HG02798 (cell line): ENCODE measurements around the gene ARFIP1.
"Not testable (repeated sequence)": the region's sequence is repeated elsewhere in the genome, so short reads cannot be mapped to it uniquely, and the experiment has no call there.

ENCODE experiments used
- ATAC-seq: cut with Tn5 transposase; IDR thresholded peaks from one replicate; pipeline ENCODE4 v1.9.1; 2021; ENCODE audit warnings: mild to moderate bottlenecking; ENCODE audit not compliant: unreplicated experiment, poor library complexity

The ARFIP1 gene

GRCh38 chr4:152886201-152886600 lies 106.4 kb downstream of the ARFIP1 start:
- ATAC-seq = no peak

DNA sequence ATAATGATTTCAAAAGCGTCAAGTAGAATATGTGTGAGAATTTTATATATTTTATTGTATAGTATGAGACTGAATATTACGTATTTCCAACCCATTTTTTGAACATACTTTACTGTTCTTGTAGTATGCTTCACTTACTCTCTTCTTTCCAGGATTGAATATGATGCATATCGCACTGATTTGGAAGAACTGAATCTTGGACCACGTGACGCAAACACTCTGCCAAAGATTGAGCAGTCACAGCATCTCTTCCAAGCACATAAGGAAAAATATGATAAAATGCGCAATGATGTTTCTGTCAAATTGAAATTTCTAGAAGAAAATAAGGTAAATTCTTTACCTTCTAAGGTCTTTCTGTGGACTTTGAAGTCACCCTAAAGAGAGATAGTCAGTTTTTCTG lies 108.2 kb downstream of the ARFIP1 start:
- ATAC-seq = no peak

- ATAC-seq = no peak
These were observed 113.2 kb downstream of the ARFIP1 start for GRCh38 chr4:152892974-152893373.

- ATAC-seq = no peak
These were observed 114.9 kb downstream of the ARFIP1 start for GRCh38 chr4:152894673-152895072.

DNA sequence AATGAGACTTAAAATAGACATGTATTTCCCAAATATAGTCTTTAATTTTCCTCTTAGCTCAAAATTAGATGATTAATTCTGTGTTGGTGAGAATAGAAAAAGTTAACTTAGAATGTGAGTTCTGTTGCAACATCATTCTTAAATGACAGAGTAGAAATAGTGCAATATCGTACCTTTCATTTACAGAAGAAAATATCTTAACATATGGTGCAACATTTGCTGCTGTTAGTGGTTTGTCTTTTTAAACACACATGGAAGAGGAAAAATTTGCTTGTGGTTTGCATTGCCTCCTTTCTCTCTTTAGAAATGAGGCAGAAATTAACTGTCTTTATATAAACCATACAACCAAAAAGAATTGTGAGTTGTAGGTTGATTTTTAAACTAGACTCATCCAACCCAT lies 117.1 kb downstream of the ARFIP1 start:
- no peak for ATAC-seq

- ATAC-seq = not testable (repeated sequence)
These were observed 118.4 kb downstream of the ARFIP1 start for GRCh38 chr4:152898133-152898532.

DNA sequence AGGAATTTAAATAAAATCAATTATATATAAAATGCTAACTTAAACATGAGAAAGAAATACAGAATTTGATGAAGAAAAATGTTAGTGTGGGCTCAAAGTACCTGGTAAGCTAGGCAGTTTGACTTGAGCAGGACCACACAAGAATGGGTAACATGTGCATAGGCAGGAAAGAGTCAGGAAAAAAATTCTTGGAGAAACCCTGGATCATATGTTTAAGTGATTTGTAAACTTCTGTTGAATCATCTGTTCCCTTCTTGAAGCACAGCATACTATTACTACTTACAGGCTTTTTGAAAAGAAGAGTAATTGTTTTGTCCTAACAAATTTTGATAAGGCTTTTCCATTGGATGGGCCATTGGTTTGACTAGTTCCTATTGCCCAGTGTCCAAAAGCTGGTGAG lies 118.9 kb downstream of the ARFIP1 start:
- ATAC-seq = no peak

DNA sequence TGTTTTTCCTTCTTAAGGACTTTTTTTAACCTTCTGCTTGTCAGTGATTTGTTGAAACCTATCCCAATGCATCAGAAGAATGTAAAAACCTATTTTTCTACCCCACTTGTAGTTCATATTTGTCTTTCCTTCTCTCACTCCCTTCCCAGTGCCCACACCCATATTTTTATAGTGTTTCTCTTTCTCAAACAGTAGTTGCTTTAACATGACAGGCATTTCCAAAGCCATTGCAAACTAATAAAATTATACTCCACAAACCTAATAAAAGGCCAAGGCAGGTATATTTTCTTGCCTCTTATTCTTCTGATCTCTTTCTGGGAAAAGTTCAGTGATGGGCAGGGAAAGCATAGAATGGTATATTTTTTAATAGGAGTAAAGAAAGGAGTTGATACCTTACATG lies 120.6 kb downstream of the ARFIP1 start:
- ATAC-seq = no peak

DNA sequence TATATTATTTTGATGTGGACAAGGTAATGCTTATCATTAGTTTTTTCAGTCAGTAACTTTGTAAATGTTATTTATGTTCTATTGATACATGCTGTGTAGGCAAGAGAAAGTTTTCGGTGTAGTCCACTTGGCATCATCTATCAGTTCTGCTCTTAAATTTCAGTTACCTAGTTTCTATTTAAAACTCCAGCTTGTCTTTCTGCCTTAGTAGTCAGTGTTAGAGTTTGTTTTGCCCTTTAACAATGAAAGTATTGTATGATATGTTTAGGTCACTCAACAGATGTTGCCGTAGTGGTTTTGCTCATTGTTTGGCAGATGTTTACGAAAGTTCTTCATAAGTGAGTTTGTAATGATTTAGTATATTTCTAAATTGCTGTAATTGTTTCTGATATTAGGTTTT lies 121.5 kb downstream of the ARFIP1 start:
- ATAC-seq = no peak

DNA sequence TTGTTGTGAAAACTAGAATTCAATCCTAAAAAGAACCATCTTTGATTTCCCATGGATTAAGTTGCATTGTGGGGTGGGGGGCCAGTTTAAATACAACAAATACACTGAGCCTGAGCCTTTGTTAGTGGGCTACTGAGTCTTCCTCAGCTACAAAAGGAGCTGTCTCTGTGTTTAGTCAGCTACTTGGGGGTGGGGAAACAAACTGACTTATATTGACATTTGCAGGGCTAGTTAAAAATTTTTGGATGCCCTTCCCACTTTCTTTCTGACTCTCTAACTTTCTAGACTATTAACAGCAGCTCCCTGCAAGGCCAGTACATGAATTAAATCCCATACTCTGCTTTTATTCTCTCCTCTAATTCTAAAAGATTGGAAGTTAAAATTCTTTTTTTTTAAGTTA lies 123.9 kb downstream of the ARFIP1 start:
- no peak for ATAC-seq

- ATAC-seq = no peak
These were observed 130.1 kb downstream of the ARFIP1 start for GRCh38 chr4:152909901-152910300.

- no peak for ATAC-seq
These were observed 130.8 kb downstream of the ARFIP1 start for GRCh38 chr4:152910521-152910920.

DNA sequence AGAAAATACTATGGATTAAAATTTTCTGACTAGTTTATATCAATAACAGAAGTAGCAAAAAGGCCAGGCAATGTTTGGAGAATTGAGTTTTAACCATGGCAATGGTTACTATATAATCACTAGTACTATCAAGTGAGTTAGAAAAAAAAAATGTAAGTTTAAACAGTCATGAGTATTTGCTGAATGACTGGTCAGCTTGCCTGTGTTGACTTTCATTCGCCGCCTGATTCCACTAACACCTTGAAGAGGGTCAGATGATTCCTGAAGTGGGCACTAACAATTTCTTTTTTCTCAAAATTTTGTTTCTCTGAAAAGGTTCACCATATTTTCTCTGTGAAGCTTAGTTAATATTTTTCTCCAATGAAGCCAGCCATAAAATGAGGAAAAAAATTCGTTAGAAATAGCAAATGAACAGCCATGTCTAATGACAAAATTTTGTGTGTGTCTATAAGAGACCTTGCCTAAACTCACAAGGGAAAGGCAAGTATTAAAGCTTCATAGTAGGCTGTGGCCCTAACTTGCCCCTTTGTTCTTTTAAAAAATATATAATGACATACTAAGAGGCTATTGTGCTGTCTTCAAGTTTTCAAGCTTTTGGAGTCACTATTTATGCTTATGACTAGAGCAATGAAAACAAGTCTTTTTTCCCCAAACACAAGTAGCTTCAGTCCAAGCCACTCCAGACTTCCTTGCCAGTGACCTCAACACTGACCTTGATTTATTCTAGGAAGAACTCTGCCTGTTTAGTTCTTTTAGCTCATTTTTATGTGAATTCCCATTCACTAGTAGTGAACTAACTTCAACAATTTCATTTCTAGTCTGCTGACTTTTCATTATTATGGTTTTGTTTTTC lies 138.0 kb downstream of the ARFIP1 start:
- ATAC-seq = no peak

DNA sequence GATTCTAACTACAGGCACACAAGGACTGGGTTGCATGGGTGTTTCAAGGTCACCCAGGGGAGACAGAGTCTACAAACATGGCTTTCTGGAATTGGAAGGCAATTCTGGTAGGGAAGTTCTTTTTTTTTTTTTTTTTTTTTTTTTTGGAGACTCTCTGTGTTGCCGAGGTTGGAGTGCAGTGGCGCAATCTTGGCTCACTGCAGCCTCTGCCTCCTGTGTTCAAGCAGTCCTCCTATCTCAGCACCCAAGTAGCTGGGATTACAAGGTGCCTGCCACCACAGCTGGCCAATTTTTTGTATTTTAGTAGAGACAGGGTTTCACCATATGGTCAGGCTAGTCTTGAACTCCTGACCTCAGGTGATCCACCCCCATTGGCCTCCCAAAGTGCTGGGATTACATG lies 140.1 kb downstream of the ARFIP1 start:
- no peak for ATAC-seq

DNA sequence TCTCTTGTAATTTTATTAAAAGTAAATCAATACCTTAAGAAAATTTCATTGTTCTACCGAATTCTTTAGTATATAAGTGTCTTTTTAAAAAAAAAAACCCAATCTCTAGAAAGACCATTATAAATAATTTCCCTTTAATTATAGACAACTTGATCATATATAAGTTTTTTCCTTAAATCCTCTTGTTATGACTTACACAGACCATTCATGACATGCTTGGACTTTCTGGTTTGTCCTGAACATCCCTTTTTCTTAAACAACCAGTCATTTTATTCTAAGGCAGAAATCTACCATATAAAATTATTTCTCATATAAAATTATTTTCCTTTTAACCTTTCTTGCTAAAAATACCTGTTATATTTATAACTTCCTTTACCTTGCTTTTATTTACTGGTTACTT lies 141.0 kb downstream of the ARFIP1 start:
- ATAC-seq = no peak

GRCh38 chr4:152921284-152921683 lies 141.5 kb downstream of the ARFIP1 start:
- no peak for ATAC-seq

DNA sequence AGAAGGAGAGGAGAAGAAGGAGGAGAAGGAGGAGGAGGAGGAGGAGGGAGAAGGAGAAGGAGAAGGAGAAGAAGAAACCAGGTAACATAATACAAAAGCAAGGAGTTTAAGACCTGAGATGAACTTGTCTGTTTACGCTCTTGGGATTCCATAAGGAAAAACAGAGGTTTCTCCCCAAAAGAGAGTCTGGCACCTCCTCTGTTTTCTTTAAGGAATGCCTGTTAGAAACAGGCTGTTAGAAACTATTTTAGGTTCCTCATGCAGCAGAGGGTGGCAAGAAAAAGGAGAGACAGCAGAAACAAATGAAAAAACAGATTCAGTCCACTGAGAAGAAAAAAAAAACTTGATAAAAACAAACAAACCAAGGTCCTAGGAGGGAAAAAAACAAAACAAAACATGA lies 146.1 kb downstream of the ARFIP1 start:
- ATAC-seq = no peak

DNA sequence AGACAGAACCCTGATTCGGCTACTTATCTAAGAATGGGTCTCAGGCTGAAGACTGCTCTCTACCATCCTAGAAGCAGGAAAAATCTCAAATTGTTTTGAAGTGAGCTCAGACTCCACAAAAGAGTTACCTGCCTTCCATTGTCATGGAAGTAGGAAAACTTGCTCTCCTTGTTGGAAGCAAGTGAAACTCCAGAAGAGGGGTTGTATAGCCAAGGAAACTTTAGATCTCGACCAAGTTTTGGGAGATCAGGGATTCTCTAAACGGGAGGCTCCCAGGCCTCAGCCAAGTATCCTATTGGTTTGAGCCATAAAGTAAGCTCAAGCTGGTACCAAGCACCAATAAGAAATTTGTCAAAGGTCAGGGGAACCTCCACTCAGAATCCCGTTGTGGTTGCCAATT lies 147.2 kb downstream of the ARFIP1 start:
- no peak for ATAC-seq

- ATAC-seq = no peak
These were observed 148.0 kb downstream of the ARFIP1 start for GRCh38 chr4:152927737-152928136.

DNA sequence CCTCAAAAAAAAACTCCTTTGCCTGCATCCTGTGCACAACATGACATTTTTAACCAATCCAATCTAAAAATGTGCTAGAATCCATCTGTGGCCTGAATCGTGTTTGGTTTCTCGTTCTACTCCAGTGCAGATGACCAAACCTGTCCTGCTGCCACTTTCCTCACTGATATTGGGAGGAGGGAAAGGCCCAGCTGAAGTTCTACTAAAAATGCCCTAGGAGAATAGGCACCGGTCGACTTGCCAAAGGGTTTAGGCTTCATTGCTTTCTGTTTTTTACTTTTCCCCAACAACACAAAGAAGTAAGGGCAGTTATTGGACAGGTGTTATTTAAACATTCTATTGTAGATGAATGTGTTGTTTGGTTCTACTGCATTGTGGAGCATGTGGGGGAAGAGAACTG lies 148.5 kb downstream of the ARFIP1 start:
- no peak for ATAC-seq

- no peak for ATAC-seq
These were observed 150.1 kb downstream of the ARFIP1 start for GRCh38 chr4:152929888-152930287.

DNA sequence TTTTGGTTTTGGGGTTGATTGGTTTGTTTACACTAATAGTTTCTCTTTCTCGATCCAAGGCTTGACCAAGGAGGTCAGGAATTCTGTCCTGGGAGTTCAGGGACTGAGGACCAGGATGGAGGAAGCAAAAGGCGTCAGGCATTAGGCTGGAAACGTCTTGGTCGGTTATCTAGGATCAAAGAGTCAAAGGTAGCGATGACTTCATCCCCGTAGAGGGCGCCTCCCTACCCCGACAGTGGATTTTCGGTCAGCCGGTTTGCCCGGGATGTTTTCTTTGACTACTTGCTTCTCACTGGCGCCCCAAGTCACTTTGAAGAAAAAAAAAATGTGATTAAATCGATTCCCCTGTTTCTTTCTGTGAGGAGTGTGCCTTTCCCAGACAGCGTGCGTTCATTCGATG lies 155.4 kb downstream of the ARFIP1 start:
- ATAC-seq = no peak
